ENCODE results near the gene ARIH2. TPM values are rescaled to one million over a fixed set of nuclear protein-coding genes. Genes with fewer than 3 reads are reported as not detected.

Gene ARIH2
- total and polyA plus RNA-seq, 9 of the 15 experiments (the other 6 are each of a cell fraction or from before 2014, with no cell fraction given): 27.0 to 120 (median 108) TPM

DNA sequence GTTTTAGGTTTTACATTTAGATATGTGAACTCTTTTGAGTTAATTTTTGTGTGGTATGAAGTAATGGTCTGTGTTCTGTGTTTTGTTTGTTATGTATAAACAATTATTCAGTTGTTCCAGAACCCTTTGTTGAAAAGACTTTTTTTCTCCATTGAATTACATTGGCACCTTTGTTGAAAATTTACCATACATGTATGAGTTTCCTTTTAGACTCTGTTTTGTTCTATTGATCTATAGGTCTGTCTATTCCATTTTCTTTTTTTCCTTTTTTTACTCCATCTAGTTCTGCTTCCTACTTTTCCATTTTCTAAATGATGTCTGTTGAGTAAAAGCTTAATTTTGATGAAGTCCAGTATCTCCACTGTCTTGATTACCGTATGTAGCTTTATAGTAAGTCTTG is 31.4 kb downstream of the ARIH2 start (continued):
- TF ChIP-seq ZNF41 (CRISPR knock-in tag; conservative IDR thresholded peaks at IDR 0.05) (no peak), TEAD2 (tag; IDR thresholded peaks at IDR 0.05) (no peak)
- TF ChIP-seq, protein P1, sequence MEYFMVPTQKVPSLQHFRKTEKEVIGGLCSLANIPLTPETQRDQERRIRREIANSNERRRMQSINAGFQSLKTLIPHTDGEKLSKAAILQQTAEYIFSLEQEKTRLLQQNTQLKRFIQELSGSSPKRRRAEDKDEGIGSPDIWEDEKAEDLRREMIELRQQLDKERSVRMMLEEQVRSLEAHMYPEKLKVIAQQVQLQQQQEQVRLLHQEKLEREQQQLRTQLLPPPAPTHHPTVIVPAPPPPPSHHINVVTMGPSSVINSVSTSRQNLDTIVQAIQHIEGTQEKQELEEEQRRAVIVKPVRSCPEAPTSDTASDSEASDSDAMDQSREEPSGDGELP (CRISPR knock-in tag; IDR thresholded peaks at IDR 0.05; ENCODE audit: borderline replicate concordance): no peak

GRCh38 chr3:48951764-48952163 is 33.1 kb downstream of the ARIH2 start:
- Histone ChIP-seq H3K9me1 (ENCODE audit: control insufficient read depth, insufficient read depth, low read length) (no peaks in the 10 kb centered on the region), H3K27me3 (ENCODE audit: control insufficient read depth in 2 of 2, insufficient read depth in 2 of 2, low read length in 2 of 2) (no peaks in the 10 kb centered on the region), H3K27ac (ENCODE audit: extremely low read depth, low read depth, low read length) (no peak overlapping the region), H4K20me1 (replicated peaks; ENCODE audit: control insufficient read depth, insufficient read depth, low read length) (no peaks in the 10 kb centered on the region), H2AFZ (ENCODE audit: low read depth, low read length) (no peak overlapping the region), H3K9me3 (replicated peaks; ENCODE audit: control insufficient read depth, insufficient read depth, low read depth, low read length) (no peaks in the 10 kb centered on the region), H3K79me2 (ENCODE audit: control insufficient read depth, insufficient read depth, low read length) (peaks cover 64% of the 10 kb centered on the region), H3K36me3 (ENCODE audit: control insufficient read depth, insufficient read depth, low read length) (peaks cover 33% of the 10 kb centered on the region), H3K4me2 (ENCODE audit: insufficient read depth, low read length) (no peak overlapping the region), H3K4me3 (no peak overlapping the region), H3K9ac (ENCODE audit: insufficient read depth in 1 of 2, low read depth in 2 of 2, low read length in 2 of 2) (no peak overlapping the region), H3K4me1 (replicated peaks in 1 of 2; ENCODE audit: control insufficient read depth in 2 of 2, insufficient read depth in 2 of 2, low read length in 2 of 2) (peaks cover 0 to 3% of the 10 kb centered on the region in 2 experiments; a peak in 1 of 5 replicates)
- TF ChIP-seq ZNF316 (IDR thresholded peaks at IDR 0.05) (peak; percentile 56), ERF (CRISPR knock-in tag; IDR thresholded peaks at IDR 0.05) (no peak), CBX3 (IDR thresholded peaks at IDR 0.05; ENCODE audit: borderline replicate concordance in 1 of 2, low read length in 2 of 2) (no peak), ZNF253 (CRISPR knock-in tag; conservative IDR thresholded peaks at IDR 0.05) (no peak)
- TF ChIP-seq, protein P2, sequence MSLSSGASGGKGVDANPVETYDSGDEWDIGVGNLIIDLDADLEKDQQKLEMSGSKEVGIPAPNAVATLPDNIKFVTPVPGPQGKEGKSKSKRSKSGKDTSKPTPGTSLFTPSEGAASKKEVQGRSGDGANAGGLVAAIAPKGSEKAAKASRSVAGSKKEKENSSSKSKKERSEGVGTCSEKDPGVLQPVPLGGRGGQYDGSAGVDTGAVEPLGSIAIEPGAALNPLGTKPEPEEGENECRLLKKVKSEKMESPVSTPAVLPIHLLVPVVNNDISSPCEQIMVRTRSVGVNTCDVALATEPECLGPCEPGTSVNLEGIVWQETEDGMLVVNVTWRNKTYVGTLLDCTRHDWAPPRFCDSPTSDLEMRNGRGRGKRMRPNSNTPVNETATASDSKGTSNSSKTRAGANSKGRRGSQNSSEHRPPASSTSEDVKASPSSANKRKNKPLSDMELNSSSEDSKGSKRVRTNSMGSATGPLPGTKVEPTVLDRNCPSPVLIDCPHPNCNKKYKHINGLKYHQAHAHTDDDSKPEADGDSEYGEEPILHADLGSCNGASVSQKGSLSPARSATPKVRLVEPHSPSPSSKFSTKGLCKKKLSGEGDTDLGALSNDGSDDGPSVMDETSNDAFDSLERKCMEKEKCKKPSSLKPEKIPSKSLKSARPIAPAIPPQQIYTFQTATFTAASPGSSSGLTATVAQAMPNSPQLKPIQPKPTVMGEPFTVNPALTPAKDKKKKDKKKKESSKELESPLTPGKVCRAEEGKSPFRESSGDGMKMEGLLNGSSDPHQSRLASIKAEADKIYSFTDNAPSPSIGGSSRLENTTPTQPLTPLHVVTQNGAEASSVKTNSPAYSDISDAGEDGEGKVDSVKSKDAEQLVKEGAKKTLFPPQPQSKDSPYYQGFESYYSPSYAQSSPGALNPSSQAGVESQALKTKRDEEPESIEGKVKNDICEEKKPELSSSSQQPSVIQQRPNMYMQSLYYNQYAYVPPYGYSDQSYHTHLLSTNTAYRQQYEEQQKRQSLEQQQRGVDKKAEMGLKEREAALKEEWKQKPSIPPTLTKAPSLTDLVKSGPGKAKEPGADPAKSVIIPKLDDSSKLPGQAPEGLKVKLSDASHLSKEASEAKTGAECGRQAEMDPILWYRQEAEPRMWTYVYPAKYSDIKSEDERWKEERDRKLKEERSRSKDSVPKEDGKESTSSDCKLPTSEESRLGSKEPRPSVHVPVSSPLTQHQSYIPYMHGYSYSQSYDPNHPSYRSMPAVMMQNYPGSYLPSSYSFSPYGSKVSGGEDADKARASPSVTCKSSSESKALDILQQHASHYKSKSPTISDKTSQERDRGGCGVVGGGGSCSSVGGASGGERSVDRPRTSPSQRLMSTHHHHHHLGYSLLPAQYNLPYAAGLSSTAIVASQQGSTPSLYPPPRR (CRISPR knock-in tag; IDR thresholded peaks at IDR 0.05; ENCODE audit: borderline replicate concordance): no peak
- WGBS (ENCODE audit: insufficient coverage, low coverage, missing lambda C conversion rate): 84% methylated on average over 4 of the region's 4 CpGs
- in situ Hi-C loops (cut with MboI) (no loop called here), intact Hi-C loops (cut with micrococcal nuclease) (loop anchor here (2.0 kb wide), 1 partner anchor 211 kb away; no protein-coding TSS in a partner anchor)
- POLR2A ChIA-PET: interaction anchor here (0.5 kb wide), 1 partner anchor 56 kb away, joined by 3 read pairs; no protein-coding TSS in a partner anchor
- DNase-seq (ENCODE audit: extremely low read depth in 1 of 4, low spot score in 3 of 4) (no peak), ATAC-seq (no peak), FAIRE-seq (no peak)
- BruUV-seq (replicated peaks): no TSS peak
- CTCF ChIA-PET (ENCODE audit: low intra/inter-chr PET ratio): interaction anchor here (0.6 to 1.2 kb wide), 3 partner anchors 215 to 267 kb away, joined by 3 to 4 read pairs (median 3); no protein-coding TSS in a partner anchor
